GM12878 (cell line): ENCODE results near the gene FAM120B. TPM values are rescaled to one million over a fixed set of nuclear protein-coding genes. Genes with fewer than 3 reads are reported as not detected.

Experiments used
- ATAC-seq: fragments of 200-7000 bp; cut with Tn5 transposase; 3 replicates; pipeline ENCODE4 v1.9.1; 2020; ENCODE audit warnings: mild to moderate bottlenecking, moderate library complexity
- BruUV-seq: library from RNA; stranded (reverse); fragments of 400-500 nt; replicated peaks from 2 replicates; lab custom pipeline; 2021; lab: Mats Ljungman, UMichigan
- CTCF ChIA-PET: fragments of 300-600 bp; sonication (Branson Sonifier 250); formaldehyde crosslinking; extraction: SDS; loops from one replicate; lab custom pipeline; 2021; ENCODE audit warnings: inconsistent platforms; lab: Yijun Ruan, JAX
- POLR2A ChIA-PET: fragments of 350-600 bp; formaldehyde crosslinking; extraction: SDS; loops from one replicate; lab custom pipeline; 2021; ENCODE audit warnings: inconsistent platforms; lab: Charles Lee
- RAD21 ChIA-PET: fragments of 300-600 bp; sonication (Branson Sonifier 250); formaldehyde crosslinking; loops from one replicate; lab custom pipeline; 2023; ENCODE audit warnings: antibody characterized with exemption; ENCODE audit not compliant: unreplicated experiment; lab: Charles Lee
- SMC1A ChIA-PET: fragments of 300-600 bp; sonication (Branson Sonifier 250); formaldehyde crosslinking; loops from one replicate; lab custom pipeline; 2023; ENCODE audit not compliant: unreplicated experiment, uncharacterized antibody; lab: Charles Lee
- DNase-seq: peaks from one replicate; pipeline ENCODE4 v3.0.0-alpha.2; 2011; ENCODE audit warnings: low read depth, low spot score
- FAIRE-seq: peaks from 3 replicates; lab custom pipeline; 2011; peaks lifted over from hg19 to GRCh38; lab: Jason Lieb, UNC
- H2AFZ ChIP-seq: 2 replicates; pipeline ENCODE4 v1.6.0; 2011; ENCODE audit warnings: low read depth, low read length, control low read depth; ENCODE audit not compliant: control insufficient read depth
- H3K27ac ChIP-seq: 2 replicates; pipeline ENCODE4 v1.5.1; 2011; ENCODE audit warnings: control low read depth; ENCODE audit not compliant: control insufficient read depth, insufficient read depth
- H3K27me3 ChIP-seq, 2 experiments: replicated peaks in 1 of 2; 2 replicates each; pipeline versions ENCODE4 v1.6.0 to v1.6.1; 2011; ENCODE audit warnings: low read length in 1 of 2; ENCODE audit not compliant: control insufficient read depth in 2 of 2, insufficient read depth in 2 of 2
- H3K36me3 ChIP-seq, 2 experiments: 2 replicates each; pipeline ENCODE4 v1.5.1; 2011; ENCODE audit warnings: low read length in 1 of 2; ENCODE audit not compliant: control insufficient read depth in 2 of 2, insufficient read depth in 2 of 2
- H3K4me1 ChIP-seq: 2 replicates; pipeline ENCODE4 v1.6.1; 2011; ENCODE audit warnings: mild to moderate bottlenecking, low read length, moderate library complexity, mixed read lengths; ENCODE audit not compliant: control insufficient read depth, insufficient read depth
- H3K4me2 ChIP-seq: 2 replicates; pipeline ENCODE4 v1.6.0; 2011; ENCODE audit warnings: control low read depth; ENCODE audit not compliant: control insufficient read depth, insufficient read depth
- H3K4me3 ChIP-seq: fragments of 200-600 bp; sonication (generic); 2 replicates; pipeline ENCODE4 v1.5.1; 2016
- H3K79me2 ChIP-seq: 2 replicates; pipeline ENCODE4 v1.6.0; 2011; ENCODE audit warnings: low read length; ENCODE audit not compliant: control insufficient read depth, insufficient read depth
- H3K9ac ChIP-seq: 2 replicates; pipeline ENCODE4 v1.8.0; 2011; ENCODE audit warnings: low read length, control low read depth, mixed read lengths; ENCODE audit not compliant: control insufficient read depth, insufficient read depth
- H3K9me3 ChIP-seq: replicated peaks from 3 replicates; pipeline ENCODE4 v1.5.1; 2011; ENCODE audit warnings: mild to moderate bottlenecking, low read length; ENCODE audit not compliant: control insufficient read depth, insufficient read depth
- H4K20me1 ChIP-seq: 2 replicates; pipeline ENCODE4 v1.6.0; 2011; ENCODE audit not compliant: control insufficient read depth, insufficient read depth
- ASH2L ChIP-seq: fragments of 300-600, 200-600 bp; sonication (generic); IDR thresholded peaks from 2 replicates; pipeline ENCODE4 v1.6.1; 2017; ENCODE audit warnings: low read depth, mild to moderate bottlenecking, borderline replicate concordance
- ATF3 ChIP-seq: IDR thresholded peaks from 2 replicates; pipeline ENCODE4 v1.6.1; 2011; ENCODE audit warnings: low read depth, mild to moderate bottlenecking, low read length, moderate library complexity, borderline replicate concordance; ENCODE audit errors: extremely low read depth
- BMI1 ChIP-seq: fragments of 450-650 bp; IDR thresholded peaks from 2 replicates; pipeline ENCODE4 v1.6.1; 2016; ENCODE audit warnings: mild to moderate bottlenecking, moderate library complexity, borderline replicate concordance
- NR2C1 ChIP-seq: fragments of 450-650 bp; IDR thresholded peaks from 2 replicates; pipeline ENCODE4 v1.6.1; 2017; ENCODE audit warnings: antibody characterized with exemption, mild to moderate bottlenecking, moderate library complexity
- PML ChIP-seq: IDR thresholded peaks from 2 replicates; pipeline ENCODE4 v1.6.1; 2012; ENCODE audit warnings: low read length, inconsistent platforms
- RFX5 ChIP-seq: IDR thresholded peaks from 2 replicates; pipeline ENCODE4 v1.6.1; 2011; ENCODE audit warnings: low read depth, low read length, improper control_type of control experiment
- SMC3 ChIP-seq: IDR thresholded peaks from 2 replicates; pipeline ENCODE4 v1.6.1; 2011; ENCODE audit warnings: low read length, improper control_type of control experiment, borderline replicate concordance
- ZNF274 ChIP-seq: IDR thresholded peaks from one replicate; pipeline ENCODE4 v1.8.0; 2011; ENCODE audit not compliant: insufficient read length, insufficient read depth
- WGBS: methylation state at CpG from one replicate; pipeline ENCODE4 v1.1.6; 2016; ENCODE audit warnings: low lambda C conversion rate; ENCODE audit not compliant: insufficient replicate concordance, insufficient coverage; ENCODE audit errors: missing lambda C conversion rate; 5-methylcytosine and 5-hydroxymethylcytosine counted together
- in situ Hi-C: fragments of 300-500 bp; cut with MboI; formaldehyde crosslinking; loops from 9 replicates; pipeline ENCODE4 v1.14.3; 2018; ENCODE audit warnings: mixed read lengths
- intact Hi-C: fragments of 100-400 bp; cut with micrococcal nuclease; formaldehyde crosslinking; loops from one replicate; pipeline ENCODE4 v1.14.2; 2022; ENCODE audit not compliant: unreplicated experiment
- polyA plus RNA-seq, 11 experiments: library from polyadenylated mRNA; depleted of rRNA in 4 of 11; unstranded in 6 of 11; stranded (reverse) in 5 of 11; fragments of >200 nt; fragmentation: Nextera tagmentation in 4 of 11; fragmentation: Illumina TruSeq in 1 of 11; extraction: Ambion mirVana in 4 of 11; extraction: Trizol in 1 of 11; gene quantifications; 1 replicate in 1 of 11; 2 replicates in 10 of 11; pipeline versions ENCODE4 v1.2.1 to v1.2.3, GENCODE V29; 2011 to 2016; ENCODE audit warnings: inconsistent platforms in 2 of 11, missing spikeins in 2 of 11, low read depth in 1 of 11
- total RNA-seq, 4 experiments: library from RNA; depleted of rRNA in 3 of 4; stranded (reverse); fragments of >200 nt in 3 of 4; fragmentation: Illumina TruSeq in 1 of 4; extraction: Trizol in 1 of 4; gene quantifications; 2 replicates each; pipeline versions ENCODE4 v1.2.1 to v1.2.3, GENCODE V29; 2013 to 2021

FAM120B gene
- total and polyA plus RNA-seq, 10 of the 15 experiments (the other 5 are each of a cell fraction or from before 2014, with no cell fraction given), result 3.3 to 21.6 (median 15.3) TPM

DNA sequence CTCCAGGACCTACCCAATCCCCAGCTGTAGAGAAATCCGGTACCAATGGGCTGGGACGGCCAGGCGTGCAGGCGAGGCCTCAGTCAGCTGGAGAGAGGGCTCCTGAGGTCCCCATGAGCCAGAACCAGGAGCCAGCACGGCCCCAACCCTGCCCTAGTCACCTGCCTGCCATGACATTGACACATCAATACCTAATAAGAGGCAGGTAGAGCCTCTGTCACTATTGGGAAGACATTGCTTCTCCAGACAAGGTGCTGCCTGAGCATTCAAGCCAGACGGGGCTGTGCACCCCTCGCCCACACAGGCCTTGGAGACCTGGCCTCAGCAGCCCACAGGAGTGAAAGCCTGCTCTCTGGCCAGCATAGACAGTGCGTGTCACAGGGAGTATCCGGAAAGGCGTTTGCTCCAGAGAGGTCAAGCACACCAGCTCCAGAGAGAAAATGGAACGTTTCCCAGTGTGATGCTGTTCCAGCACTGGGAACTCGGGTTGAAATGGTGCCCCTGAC is 19.1 kb upstream of the FAM120B start:
- no peaks in the 10 kb centered on the region for H4K20me1 ChIP-seq
- in situ Hi-C loops, result no loop called here
- BruUV-seq, result no TSS peak
- TF ChIP-seq ATF3, result no peak
- TF ChIP-seq ASH2L, result no peak
- no peak for TF ChIP-seq BMI1
- TF ChIP-seq PML, result no peak
- TF ChIP-seq SMC3, result no peak
- no peak for TF ChIP-seq ZNF274
- TF ChIP-seq NR2C1, result no peak
- no peak for TF ChIP-seq RFX5
- TF ChIP-seq, all 136 proteins: peak for 0
- Histone ChIP-seq H3K4me3 (no peak overlapping the region), H3K27ac (no peak overlapping the region), H3K79me2 (no peaks in the 10 kb centered on the region), H3K4me2 (no peak overlapping the region), H3K9me3 (no peaks in the 10 kb centered on the region), H3K4me1 (peaks cover 9% of the 10 kb centered on the region), H3K36me3 (no peaks in the 10 kb centered on the region), H3K9ac (no peak overlapping the region), H3K27me3 (peaks cover 3 to 21% of the 10 kb centered on the region in 2 experiments; a peak in 3 of 4 replicates), H2AFZ (no peak overlapping the region)
- no peak for DNase-seq
- ATAC-seq, result no peak
- CTCF ChIA-PET, result no interaction called here
- RAD21 ChIA-PET, result no interaction called here
- FAIRE-seq, result no peak
- WGBS, result 85% methylated on average over 12 of the region's 12 CpGs
- POLR2A ChIA-PET, result no interaction called here
- SMC1A ChIA-PET, result interaction anchor here (0.6 kb wide), 1 partner anchor 225 kb away, joined by 3 read pairs; no protein-coding TSS in a partner anchor
- intact Hi-C loops, result no loop called here
